OCI-LY7 (cell line): Measurements from ENCODE around the gene HLA-DMB.

Experiments used
- EZH2phosphoT487 ChIP-seq: fragments of 200-600 bp; sonication (generic); IDR thresholded peaks from 2 replicates; pipeline ENCODE4 v1.6.1; 2018; ENCODE audit warnings: low read depth, borderline replicate concordance, mild to moderate bottlenecking, mixed run types, antibody characterized with exemption, low read length, moderate library complexity, mixed read lengths
- TF ChIP-seq, protein P1 (sequence below): fragments of 200-600 bp; sonication (generic); conservative IDR thresholded peaks from 2 replicates; pipeline ENCODE4 v1.5.1; 2014; ENCODE audit warnings: mild to moderate bottlenecking, antibody characterized with exemption, low read length, moderate library complexity, mixed read lengths

DNA sequence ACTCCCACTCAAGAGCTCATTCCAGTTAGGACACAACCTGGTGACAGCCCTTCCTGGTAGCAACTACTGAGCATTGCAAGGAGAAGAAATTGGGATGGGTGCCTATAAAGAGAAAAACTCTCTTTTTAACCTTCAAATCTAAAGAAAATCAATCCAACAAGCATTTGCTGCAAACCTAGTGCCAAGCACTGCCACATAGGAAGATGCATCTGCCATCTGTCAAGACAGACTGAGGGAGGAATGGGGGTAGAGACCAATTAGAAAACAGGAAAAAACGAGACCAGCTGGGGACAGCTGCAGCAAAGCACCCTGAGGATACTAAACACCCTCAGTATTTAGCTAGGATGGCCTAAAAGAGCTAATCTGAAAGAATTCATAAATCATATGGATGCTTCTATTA, 27.9 kb downstream of the HLA-DMB start:
- TF ChIP-seq EZH2phosphoT487, result no peak
- TF ChIP-seq, protein P1, sequence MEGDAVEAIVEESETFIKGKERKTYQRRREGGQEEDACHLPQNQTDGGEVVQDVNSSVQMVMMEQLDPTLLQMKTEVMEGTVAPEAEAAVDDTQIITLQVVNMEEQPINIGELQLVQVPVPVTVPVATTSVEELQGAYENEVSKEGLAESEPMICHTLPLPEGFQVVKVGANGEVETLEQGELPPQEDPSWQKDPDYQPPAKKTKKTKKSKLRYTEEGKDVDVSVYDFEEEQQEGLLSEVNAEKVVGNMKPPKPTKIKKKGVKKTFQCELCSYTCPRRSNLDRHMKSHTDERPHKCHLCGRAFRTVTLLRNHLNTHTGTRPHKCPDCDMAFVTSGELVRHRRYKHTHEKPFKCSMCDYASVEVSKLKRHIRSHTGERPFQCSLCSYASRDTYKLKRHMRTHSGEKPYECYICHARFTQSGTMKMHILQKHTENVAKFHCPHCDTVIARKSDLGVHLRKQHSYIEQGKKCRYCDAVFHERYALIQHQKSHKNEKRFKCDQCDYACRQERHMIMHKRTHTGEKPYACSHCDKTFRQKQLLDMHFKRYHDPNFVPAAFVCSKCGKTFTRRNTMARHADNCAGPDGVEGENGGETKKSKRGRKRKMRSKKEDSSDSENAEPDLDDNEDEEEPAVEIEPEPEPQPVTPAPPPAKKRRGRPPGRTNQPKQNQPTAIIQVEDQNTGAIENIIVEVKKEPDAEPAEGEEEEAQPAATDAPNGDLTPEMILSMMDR, result no peak
